Mammary epithelial cell (primary cell): Measurements from ENCODE around the gene FLOT1.

Experiments used
- CTCF ChIP-seq, 2 donors: IDR thresholded peaks in 1 of 2; conservative IDR thresholded peaks in 1 of 2; 2 replicates each; pipeline ENCODE4 v1.5.1; 2011 to 2012; ENCODE audit warnings: inconsistent platforms in 2 of 2, low read length in 2 of 2, mild to moderate bottlenecking in 2 of 2, control low read depth in 1 of 2, low read depth in 1 of 2; ENCODE audit not compliant: insufficient read depth in 1 of 2; ENCODE audit errors: extremely low read depth in 1 of 2
- EZH2 ChIP-seq: IDR thresholded peaks from 2 replicates; pipeline ENCODE4 v1.6.1; 2012; ENCODE audit warnings: low read length, inconsistent platforms, borderline replicate concordance

GRCh38 chr6:30749554-30750378 lies 7.3 kb upstream of the FLOT1 start:
- TF ChIP-seq CTCF (conservative IDR thresholded peaks at IDR 0.05 in 1 of 2, IDR thresholded peaks at IDR 0.05 in 1 of 2; ENCODE audit: extremely low read depth in 1 of 2, insufficient read depth in 1 of 2, low read depth in 1 of 2, low read length in 2 of 2) (no peak), EZH2 (no peak)
